GM21381 (cell line): ENCODE data around the gene ZBTB7C.

ENCODE experiments used
- ATAC-seq: cut with Tn5 transposase; IDR thresholded peaks from one replicate; pipeline ENCODE4 v1.9.1; 2021; ENCODE audit warnings: mild to moderate bottlenecking, moderate library complexity; ENCODE audit not compliant: unreplicated experiment

ZBTB7C gene

DNA sequence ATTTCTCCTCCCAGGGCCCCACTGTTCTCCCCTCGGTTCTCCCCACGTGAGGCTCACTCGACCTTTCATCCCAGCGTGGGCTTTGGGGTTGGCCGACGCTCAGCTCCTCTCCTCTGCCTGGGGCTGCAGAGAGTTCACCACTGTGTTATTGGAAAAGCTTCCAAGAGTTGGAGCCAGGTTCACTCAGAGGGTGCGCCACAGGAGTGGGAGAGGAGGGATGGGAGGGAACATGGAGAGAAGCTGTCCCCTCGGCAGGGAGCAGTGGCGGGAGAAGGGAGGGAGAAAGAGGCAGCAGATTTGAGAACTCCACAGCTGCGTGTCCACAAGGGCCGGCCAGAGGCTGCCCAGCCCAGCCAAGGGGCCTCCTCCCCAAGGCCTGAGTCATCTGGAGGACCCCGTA lies 281.6 kb downstream of the ZBTB7C start:
- no peak for ATAC-seq

DNA sequence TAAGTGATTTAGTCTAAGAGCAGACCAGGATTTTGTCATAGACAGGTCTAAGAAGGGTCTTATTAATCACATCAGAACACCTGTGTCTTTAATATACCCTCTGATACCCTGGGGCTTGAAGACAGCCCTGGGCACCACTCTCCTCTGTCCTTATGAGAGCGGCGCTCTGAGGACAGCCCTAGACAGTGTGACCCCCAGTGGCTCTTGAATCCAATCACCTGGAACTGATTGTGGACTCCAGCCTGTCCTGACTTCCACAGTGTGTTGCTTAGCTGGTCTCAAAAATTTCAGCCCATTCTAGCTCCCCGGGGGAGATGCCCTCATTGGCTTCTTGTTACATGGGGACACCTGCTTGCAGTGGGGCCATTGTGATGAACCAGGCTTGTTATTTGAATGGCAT lies 282.9 kb downstream of the ZBTB7C start:
- ATAC-seq, result no peak

DNA sequence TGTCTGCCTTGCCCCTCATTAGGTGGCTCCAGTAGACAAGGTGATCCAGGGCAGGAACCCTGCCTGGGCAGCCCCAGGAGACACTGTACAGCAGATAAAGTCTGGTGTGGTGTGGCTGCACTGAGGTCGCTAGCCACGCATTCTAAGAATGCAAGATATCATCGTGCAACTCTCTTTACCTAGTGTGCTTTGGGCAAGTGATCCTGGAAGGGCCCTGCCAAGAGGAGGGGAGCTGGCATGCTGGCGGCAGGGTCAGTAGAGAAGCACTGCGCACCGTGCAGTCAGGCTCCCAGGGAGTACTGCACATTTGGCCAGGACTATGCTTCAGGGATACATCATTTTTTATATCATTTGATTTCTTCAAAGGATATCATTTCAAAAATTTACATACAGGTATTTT lies 283.5 kb downstream of the ZBTB7C start:
- no peak for ATAC-seq

DNA sequence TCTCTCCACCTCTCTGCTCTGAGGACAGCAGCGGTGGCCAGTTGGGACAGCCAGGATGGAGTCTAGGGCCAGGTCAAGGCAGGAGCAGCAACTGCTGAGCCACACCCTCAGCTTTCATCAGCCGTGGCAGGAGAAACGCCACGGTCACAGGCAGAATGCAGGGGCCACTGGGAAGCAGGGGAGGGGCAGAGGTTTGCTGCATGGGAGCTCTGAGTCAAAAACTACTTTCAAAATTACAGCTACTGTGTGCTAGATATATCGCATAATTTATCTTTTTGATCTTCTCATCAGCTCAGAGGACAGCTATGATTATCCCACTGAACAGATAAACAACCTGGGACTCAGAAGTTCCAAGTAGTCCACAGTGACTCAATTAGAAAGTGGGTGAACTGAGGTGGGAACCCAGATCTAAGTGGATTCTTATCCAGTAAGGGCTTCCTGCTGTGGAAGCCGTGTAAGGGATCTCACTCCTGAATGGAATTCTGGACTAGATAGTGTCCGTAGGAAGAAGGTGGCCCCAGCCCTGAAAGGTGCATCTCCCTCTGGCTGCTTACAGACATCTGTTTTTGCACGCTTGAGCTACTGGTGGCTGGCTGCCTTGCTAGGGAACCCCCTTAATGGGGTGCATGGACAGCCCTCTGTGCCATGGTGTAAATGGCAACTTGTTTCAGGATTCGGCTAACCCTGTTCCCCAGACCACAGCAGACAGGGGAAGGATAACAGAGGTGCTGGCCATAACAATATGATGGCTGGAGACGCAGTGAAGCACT lies 284.1 kb downstream of the ZBTB7C start:
- ATAC-seq, result no peak

DNA sequence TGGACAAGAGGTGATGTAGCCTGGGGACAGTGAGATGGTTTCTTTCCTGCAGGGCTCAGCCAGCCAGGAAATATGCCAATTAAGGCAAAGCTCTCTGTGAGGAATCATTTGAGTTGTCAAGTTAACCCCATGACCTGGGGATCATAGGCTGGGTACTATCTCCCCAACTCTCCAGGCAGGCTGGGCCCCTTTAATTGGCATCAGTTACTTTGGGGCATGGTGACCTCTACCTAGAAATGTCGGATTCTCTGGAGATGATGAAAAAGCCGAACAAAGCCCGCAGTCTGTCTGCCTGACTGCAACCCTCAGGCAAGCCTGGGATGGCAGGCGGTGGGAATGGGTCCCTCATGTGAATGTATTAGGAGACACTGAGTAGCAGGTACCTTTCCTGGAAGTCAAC lies 285.2 kb downstream of the ZBTB7C start:
- no peak for ATAC-seq

DNA sequence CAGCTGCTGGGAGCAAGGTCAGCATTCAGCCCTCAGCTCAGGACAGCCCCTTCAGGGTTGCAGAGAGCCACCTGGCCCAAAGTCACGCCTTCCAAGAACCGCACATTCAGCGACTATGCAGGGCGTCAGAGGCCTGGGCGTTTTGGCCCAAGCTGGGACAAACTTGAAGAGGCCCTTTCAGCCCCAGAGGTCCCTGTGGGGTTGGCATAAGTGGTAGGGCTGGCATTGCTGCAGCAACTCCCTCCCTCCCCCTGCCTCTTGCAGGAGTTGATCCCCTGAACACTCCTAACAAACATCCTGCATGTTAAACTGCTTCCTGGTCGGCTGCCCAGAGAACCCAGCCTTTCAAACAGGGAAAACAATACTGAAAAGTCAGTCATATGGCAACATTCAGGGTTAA lies 285.9 kb downstream of the ZBTB7C start:
- no peak for ATAC-seq

DNA sequence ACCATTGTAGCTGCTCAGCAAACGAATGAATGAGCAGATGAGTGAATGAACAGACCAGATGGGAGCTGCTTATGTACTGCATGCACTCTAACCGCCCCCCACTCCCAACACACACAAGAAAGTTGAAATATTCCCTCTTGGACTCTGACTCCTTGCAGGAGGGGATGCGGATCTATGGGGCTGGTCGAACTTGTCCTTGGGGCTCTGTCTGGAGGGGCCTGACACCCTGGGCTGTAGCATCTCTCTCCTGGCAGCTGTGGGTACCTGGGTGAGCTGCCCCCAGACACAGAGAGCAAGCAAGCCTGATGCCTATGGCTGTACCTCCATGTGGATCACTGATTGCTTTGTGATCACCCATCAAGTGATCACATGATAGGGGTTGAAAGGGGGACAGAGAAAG lies 286.4 kb downstream of the ZBTB7C start:
- no peak for ATAC-seq

DNA sequence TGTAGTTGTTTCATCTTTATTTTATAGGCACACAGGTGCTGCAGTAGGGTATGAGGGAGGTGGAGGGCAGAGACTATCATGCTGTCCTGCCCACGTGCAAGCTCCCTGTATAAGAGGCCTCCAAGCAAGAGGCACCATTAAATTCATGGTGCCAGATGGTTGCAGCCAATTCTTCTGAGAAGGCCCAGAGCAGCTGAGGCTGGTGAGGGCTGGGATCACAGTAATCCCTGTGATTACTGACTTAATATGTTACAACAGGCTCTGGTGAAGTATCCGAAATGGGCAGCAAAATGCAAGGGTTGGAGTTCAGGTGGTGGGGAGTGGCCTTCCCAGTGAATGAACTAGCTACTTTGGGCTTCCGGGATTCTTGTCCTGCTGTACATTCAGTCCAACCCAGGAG lies 286.8 kb downstream of the ZBTB7C start:
- no peak for ATAC-seq

DNA sequence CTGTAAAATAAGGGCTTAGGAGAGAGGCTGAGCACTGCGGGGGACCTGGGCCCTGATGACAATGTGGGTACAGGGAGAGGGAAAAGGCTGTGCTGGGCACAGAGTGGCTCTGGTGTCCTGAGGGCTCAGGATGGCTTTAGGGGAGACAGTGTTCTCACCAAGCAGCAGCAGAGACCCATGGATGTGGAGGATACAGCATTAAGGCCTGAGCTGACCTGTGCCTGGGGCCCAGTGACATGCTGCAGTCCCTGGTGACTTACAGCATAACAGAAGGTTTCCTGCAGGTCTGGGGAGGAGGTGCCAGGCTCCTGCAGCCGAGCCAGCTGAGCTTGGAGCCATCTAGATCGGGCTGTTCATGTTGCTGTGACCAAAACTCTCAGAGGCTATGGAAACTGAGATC lies 287.4 kb downstream of the ZBTB7C start:
- no peak for ATAC-seq

DNA sequence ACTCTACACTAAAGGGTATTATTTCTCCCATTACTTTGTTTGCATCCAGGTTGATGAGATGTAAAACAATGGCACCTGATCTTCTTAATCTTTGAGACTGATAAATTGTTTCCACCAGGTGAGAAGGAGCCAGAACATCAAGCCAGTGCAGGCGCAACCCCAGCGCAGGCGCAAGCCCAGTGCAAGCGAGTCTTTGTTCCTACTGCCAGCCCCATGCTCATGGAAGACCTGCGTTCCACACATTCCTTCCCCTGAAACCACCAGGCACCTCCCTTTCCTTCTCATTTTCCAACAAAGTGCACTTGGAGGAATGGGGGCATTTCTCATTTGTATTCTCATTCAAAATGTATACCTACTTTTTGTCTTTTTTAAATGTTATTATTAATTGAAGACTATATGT lies 290.0 kb downstream of the ZBTB7C start:
- ATAC-seq, result no peak

DNA sequence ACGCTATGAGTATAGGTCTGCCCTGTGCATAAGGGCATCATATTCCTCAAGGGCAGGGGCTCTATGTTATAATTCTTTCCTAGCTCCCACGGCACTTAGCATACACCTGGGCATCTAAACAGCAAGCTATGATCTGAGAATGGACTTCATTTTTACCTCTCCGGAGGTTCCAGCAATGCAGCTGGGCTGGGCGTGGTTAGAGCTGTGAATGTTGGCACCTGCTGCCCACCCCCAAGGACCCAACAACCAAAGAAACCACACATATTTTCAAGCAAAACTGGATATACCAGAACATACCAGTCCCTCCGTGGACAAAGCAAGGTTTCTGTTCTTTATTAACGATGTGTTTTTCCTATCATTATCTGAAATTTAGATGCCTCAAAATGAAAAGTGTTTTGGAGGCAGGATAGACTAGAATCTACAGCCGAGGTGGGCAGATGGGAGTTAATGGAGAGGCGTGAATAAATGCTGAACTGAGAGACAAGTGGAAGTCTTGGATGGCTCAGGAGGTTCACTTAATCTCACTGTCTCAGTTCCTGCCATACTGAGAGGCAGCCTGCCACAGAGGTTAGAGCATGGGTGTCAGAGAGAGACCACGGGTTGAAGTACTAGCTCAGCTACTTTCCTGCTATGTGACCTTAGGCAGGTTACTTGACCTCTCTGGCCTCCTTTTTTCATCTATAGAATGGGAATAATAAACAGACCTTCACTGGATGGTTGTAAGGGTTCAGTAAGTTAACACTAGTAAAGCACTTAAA lies 292.1 kb downstream of the ZBTB7C start:
- no peak for ATAC-seq

DNA sequence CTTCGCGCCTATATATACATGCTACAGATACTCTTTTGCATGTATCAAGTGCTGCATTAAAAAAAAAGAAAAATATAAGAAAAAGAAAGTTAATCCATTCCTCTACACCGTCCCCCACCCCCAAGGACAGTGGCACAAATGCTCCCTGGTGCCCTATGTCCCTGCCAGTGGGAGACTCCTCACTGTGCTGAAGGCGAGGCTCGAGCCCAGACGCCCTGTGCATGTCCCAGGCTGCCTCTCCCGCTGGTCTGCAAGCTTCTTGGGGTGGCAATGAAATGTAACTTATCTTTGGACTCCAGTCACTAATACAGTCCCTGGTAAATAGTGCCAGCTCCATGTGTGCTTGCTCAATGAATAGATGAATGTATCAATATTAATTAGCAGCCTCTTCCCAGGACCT lies 293.2 kb downstream of the ZBTB7C start:
- ATAC-seq, result no peak

DNA sequence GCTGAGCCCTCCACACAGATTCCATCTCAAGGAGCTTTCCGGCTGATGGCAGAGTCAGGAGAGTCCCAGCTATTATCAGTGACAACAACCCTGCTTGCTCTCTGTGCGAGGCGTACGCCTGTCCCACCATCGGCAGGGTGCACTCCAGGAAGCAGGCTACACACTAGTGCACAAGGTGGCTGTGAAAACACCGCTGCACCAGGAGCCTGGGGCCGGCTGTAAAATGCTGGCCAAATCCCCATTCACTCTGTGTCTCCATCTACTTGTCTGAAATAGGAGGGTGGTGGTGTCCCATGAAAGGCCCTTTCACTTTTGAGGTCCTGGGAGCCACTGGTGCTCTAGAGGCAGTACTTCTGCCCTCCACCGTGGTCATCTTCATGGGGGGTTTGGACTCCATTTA lies 295.5 kb downstream of the ZBTB7C start:
- ATAC-seq, result no peak

DNA sequence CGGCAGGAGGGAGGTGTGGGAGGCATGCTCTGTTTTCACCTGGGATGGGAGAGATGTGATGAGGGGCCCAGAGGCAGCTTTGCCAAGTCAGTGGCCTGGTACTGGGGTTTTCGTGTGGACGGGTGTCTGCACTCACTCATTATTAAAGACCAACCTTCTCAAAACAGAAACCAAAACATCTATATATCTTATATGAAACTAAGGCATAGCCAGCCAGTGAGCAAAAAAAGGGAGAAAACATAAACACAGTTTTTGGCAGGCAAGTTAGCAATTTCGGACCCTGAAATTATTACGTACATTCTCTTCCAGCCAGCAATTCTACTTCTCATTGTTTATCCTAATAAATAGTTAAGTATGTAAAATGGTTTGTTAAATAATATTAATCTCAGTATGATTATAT lies 297.6 kb downstream of the ZBTB7C start:
- ATAC-seq, result no peak

DNA sequence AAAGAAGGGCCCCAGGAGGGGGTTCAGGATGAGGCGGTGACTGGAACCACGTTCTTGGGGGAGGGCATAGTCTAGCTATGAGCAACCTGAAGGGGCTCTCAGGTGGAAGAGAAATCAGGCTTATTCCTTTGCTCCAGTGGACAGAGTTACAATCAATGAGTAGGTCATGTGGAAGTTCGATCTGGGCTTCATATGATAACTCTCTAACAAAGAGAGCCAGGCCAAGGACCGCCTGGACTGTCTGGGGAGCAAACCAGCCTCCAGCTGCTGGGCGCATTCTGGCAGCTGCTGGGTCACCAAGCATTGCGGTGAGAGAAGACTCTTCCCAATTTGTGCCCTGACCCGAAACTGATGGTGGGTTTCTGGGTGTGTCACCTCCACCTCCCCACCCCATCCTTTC lies 298.4 kb downstream of the ZBTB7C start:
- no peak for ATAC-seq

DNA sequence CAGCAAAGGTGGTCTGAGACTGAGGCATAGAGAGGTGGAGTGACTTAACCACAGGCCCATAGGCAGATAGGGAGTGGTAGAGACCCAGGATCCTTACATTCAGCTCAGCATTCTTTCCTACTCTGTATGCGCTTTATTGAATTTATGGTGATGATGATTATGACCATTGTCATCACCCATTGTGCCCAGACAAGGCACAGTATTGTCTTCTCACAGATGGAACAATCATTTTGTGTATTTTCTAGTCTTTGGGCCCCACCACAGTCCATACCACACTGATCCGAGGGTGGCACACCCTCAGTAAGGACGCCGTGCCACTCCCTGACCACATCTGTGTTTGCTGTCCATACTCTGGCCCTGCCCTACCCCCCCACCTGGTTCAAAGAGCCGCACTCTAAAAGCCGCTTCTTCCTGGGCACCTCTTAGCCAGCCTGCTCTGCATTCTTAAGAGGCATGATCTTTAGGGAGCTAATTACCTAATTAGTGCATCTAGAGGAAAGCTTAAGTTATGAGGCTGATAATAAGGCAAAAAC lies 299.2 kb downstream of the ZBTB7C start:
- no peak for ATAC-seq

DNA sequence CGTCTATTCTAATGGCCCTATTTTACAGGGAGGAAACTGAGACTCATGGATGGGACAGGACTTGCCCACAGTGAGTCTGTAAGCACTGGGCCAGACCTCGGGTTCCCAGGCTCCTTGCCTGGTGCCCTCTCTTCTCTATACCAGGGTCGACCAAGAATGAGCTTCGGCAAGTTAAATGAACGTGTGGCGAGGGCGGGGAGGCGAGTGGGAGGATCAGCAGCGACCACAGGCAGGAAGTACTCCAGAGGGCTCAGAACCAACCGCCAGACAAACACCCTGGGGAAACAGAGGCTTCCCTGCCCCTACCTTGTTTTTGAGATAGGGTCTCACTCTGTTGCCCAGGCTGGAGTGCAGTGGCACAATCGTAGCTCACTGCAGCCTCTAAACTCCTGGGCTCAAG lies 301.0 kb downstream of the ZBTB7C start:
- no peak for ATAC-seq

DNA sequence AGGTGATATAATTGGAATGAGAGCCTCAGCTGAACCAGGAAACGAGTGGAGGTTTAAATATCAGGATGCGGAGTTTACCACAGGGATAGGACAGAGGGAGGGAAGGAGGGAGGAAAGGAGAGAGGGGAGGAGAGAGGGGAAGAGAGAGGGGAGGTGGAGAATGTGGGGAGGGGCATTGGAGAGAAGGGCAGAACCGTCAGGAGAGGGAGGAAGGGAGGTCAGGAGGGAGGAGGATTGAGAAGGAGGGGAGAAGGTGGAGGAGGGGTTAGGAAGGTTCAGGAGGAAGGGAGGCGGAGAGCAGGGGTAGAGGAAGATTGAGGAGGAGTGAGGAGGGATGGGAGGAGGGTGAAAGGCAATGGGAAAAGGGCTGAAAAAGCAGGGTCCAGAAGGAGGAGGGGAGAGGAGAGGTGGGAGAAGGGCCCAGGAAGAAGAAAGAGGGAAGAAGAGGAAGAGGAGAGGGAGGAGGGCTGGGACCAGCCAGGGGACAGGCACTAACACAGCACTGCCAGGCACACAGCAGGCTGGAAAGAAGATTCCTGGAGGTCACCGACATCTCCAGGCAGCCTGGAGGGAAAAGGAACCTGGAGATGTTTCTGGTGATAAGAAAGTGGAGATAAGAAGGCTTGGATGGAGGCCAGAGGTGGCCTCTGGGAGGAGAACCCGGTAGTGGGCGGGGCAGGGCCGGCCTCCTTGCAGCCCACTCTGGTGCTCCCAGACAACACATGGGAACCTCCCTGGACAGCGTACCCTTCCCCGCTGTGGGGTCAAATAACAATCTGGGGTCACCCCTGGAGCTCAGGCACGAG lies 302.0 kb downstream of the ZBTB7C start:
- ATAC-seq, result no peak

DNA sequence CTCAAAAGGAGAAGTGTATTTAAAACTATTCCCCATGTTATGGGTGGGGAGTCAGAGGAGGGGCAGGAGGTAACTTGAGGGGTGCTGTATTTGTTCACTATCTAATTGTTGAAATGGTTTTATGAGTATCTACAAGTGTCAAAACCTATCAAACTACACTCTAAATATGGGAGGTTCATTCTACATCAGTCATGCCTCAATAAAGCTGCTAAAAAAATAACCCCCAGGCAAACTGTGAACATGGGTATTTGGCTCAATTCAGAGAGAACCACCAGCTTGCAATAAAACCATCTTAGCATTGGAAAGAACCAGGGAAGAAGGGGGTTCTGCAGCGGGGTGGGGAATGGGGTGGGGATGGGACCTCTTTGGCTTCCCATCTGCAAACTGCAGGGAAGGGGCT lies 302.7 kb downstream of the ZBTB7C start:
- no peak for ATAC-seq

DNA sequence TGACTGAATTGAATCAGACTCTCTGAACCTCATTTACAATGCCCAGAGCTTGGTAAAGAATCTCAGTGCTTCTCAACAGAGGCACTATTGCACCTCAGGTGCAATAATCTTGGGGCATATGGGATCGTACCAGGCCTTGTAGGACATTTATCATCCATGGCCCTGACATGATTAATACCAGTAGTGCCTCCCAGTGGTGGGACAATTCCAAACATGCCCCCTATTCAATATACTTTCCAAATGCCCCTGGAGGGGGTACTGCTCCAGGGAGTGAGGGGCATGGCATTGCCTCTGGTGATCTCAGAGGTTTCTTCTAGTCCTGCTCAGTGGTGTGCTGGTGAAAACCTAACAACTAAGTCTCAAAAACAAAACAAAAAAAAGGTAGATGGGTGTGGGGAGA lies 303.9 kb downstream of the ZBTB7C start:
- no peak for ATAC-seq

DNA sequence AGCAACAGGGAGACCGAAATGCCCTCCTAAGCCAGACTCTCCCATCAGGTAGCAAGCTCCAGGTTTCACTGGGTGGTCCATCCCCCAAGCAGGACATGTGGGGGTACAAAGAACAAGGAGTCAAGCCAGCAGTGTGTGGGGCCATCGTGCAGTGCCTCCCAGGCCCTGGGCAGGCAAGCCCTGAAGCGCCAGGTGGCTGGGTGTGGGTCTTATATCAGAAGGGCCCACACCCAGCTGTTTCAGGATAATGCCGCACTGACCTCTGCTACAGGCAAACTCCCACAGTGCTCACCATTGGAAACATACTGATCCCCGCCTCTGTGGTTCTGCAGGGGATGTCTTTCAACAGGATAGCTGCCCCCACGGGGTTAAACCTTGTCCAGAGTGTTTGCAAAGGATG lies 304.5 kb downstream of the ZBTB7C start:
- ATAC-seq, result no peak
